VCaP (cell line): ENCODE data around the gene WNT9A.

Source experiments
- H3K27ac ChIP-seq: fragments of 450-650 bp; 2 replicates; pipeline ENCODE4 v1.5.1; 2017
- CTCF ChIP-seq: fragments of 450-650 bp; conservative IDR thresholded peaks from 2 replicates; pipeline ENCODE4 v1.5.1; 2017; ENCODE audit warnings: mild to moderate bottlenecking, moderate library complexity

The WNT9A gene

DNA sequence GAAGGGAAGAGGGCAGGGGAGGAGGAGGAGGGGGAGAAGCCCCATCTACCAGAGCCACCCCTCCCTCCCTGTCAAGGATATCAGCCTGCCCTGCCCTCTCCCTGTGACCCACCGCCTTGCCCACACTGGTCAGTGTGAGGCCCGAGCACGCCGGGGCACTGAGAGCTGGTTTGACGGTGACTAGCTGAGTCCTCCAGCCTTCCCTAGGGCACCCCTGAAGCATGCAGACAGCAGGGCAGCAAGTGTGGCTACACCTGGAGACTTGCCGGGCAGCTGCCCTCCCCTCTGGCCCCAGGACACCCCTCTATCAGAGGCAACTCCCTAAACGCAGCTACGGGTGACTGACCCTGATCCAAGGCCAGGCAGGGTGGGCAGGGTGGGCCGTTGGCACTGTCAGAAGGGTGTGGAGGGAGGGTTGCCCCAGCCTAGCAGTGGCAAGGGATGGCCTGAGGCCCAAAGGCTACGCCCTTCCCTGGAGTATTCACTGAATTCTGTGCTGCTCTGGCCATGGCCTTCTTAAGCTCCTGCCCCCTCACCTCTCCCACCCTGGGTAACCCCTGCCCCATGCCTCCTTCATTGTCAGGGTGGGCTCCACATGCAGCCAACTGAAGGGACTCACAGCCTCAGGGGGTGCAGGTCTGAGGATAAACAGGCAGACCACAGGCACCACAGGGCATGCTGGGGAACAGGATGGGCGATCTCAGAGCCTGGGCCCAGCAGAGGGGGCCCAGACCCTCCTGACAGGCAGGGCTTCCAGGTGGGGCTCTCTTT lies 19.6 kb downstream of the WNT9A start:
- no peak overlapping the region for H3K27ac ChIP-seq
- TF ChIP-seq CTCF = no peak

- TF ChIP-seq CTCF = no peak
- no peak overlapping the region for H3K27ac ChIP-seq
Observed at GRCh38 chr1:227926896-227927885, 20.5 kb downstream of the WNT9A start.

GRCh38 chr1:227926216-227926791 lies 21.4 kb downstream of the WNT9A start:
- TF ChIP-seq CTCF = no peak
- no peak overlapping the region for H3K27ac ChIP-seq

DNA sequence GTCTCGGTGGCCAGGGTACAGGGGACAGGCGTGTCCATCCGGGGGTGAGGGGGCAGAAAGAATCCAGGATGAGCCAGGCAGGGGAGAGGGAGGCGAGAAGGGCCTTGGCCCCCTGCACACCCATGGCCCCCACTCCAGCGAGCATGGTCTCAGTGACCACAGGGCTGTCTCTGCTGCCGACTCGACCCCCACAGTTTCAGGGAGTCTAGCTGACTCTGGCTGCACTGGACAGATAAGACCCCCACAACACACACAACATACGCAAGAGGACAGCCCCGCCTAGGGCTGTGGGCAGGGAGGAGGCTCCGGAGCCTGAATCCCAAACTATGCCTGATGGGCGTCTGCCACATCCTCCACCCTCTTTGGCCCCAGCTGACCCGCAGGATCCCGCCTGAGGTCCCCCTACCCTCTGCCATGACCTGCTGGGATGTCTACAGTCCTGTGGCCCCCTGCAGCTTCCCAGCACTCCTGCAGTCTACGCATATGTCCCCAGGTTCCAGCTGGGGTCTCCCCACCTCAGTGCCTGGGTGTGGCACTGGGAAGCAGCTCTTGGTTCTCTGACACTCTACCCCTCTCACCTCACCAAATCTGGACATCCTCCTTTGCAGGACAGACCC lies 22.0 kb downstream of the WNT9A start:
- no peak for TF ChIP-seq CTCF
- H3K27ac ChIP-seq = no peak overlapping the region

DNA sequence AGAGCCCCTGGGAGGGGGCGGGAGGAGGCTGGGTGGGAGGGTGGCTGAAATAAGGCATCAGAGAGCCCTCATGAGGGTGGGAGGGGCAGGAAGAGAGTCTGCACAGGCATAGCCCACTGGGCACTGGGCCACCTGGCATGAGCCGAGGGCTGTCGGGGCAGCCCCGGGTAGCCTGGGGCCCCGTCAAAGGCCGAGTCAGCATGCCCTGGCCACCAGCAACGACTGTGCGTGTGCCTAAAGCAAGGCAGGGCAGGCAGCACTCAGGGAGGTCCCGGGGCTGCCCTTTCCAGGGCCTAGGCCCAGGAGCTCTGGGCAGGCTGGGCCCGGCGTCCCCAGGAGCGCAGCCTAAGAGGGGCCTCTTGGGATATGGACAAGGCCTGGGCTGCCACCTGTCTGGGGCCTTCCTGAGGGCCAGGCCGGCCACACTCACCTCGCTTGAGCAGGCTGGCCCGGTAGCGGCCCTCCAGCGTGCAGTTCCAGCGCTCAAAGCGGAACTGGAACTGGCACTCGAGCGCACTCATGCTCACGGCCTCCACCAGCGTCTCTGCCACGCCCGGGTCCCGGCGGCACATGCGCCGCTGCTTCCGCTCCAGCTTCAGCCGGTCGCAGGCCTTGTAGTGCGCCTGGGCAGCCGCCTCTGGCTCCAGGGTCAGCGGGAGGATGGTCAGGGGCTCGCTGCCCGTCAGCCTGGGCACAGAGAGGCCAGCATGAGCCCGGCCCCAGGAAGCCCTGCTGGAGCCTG lies 22.7 kb downstream of the WNT9A start:
- H3K27ac ChIP-seq = no peak overlapping the region
- no peak for TF ChIP-seq CTCF

- no peak for TF ChIP-seq CTCF
Observed at GRCh38 chr1:227924168-227924832, 23.4 kb downstream of the WNT9A start.

More at GRCh38 chr1:227924168-227924832, 23.4 kb downstream of the WNT9A start:
- no peak overlapping the region for H3K27ac ChIP-seq
